HG02588 (cell line): Measurements from ENCODE around the gene CARMIL1.

Source experiments
- ATAC-seq: cut with Tn5 transposase; IDR thresholded peaks from one replicate; pipeline ENCODE4 v1.9.1; 2021; ENCODE audit warnings: mild to moderate bottlenecking, moderate library complexity; ENCODE audit not compliant: unreplicated experiment

CARMIL1 gene

DNA sequence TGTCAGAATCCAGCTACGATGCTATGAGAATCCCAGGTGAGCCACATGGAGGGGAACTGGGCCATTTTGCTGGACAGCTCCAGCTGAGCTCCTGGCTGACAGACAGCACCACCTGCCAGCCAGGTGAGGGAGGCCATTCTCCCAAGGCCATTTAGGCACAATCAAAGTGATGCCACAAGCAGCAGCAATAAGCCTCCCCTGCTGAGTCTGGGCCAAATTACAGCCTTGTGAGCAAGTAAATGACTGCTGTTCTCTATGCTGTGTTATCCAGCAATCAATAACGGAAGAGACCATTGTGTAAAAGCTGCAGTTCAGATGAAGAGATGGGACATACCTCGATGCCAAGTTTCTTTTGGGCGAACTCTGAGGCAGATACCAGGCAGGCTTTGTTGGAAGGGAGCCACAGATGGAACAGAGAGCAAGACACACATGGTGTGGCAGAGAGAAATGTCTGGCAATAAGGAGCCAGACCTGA, 358.8 kb downstream of the CARMIL1 start:
- no peak for ATAC-seq

DNA sequence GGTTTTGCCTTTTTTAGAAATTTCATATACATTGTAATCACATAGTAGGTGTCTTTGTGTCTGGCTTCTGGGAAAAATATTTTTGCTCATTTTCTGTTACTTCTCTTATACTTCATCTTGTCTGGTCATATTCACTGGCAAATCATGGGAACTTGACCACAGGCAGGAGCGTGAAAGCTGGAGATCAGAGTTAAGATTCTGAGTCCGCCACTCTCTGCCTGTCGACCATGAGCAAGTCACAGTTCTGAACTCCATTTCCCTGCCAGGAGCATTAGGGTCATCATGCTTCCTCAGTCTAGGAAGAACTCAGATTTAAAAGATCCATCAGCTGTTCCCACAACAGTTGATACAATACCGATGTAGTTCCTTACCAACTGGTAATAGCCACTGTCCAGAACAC, 360.5 kb downstream of the CARMIL1 start:
- ATAC-seq = no peak

DNA sequence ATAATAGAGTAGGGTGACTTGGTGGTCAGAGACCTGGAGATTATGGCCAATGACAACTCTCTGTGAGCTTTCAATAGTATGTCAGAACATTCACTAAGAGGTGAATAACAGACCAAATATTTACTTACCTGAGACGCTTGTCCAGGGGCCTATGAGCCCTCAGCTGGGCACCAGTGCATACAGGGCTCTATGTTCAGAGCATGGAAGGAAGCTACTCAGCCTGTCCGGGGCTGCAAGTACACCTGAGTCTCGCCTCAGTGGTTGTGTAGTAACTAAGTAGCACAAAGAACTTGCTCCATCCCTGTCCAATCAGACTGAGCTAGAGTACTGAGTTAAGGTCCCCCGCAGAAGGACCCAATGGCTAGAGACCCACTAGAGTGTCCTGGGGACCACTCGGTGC, 361.3 kb downstream of the CARMIL1 start:
- no peak for ATAC-seq

DNA sequence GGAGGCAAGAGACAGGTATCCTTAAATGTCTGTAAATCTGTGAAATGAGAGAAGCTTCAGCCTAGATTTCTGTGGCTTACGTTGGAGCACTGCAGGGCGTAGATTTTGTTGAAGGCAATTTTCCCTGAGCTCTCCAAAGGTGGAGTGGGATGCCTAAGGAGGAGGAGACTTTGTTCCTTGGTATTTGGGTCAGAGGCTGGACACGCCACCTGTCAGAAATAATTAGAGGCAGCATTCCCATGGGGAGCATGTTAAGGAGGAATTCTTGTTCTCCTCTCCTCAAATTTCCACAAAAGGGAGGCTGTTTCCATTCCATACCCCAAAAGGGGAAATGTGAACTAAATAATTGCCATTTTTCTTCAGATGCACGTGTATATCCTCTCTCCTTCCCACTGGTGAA, 361.7 kb downstream of the CARMIL1 start:
- no peak for ATAC-seq

- ATAC-seq = no peak
These were observed 362.2 kb downstream of the CARMIL1 start for GRCh38 chr6:25641377-25641776.

DNA sequence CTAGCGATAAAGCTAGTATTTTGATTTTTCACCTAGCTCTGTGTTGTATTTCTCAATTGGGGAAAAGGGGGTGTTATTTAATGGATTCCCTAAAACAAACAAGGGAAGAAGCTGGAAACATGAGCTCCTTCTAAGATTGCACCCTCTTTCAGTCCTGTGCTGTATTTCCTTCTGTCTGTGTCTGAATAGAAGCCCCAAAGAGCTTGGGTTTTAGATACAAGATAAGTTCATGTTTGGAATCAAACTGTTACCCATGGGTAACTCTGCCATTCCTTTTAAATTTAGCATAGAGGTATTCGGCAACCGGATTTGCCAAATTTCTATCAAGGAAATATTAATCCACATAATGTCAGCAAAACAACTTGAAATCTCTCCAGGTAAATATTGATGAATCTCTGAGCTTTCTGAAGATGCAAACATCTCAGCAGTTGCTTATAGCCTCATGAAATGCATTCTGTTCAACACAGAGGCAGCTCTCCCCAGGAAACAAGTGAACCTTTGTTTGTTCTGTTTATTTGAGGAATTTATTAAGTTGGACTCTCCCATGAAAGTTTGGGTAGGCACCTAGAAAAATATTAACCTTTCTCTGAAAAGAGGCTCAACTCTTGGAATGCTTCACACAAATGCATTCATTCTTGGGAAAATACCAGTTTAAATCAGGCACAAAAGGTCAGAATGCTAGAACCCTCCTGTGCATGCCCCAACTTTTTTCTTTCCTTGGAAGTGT, 362.9 kb downstream of the CARMIL1 start:
- no peak for ATAC-seq

- no peak for ATAC-seq
These were observed 363.6 kb downstream of the CARMIL1 start for GRCh38 chr6:25642667-25643328.

GRCh38 chr6:25645916-25646315, 366.7 kb downstream of the CARMIL1 start:
- no peak for ATAC-seq

- no peak for ATAC-seq
These were observed 370.4 kb downstream of the CARMIL1 start for GRCh38 chr6:25649611-25650010.

- no peak for ATAC-seq
These were observed 372.9 kb downstream of the CARMIL1 start, which contains the start of gene SCGN for GRCh38 chr6:25652007-25652515. Gene SCGN (plus strand): TSS chr6:25652215. CDS start chr6:25652404, 189 bp downstream.

- no peak for ATAC-seq
These were observed 376.5 kb downstream of the CARMIL1 start for GRCh38 chr6:25655723-25656122.

DNA sequence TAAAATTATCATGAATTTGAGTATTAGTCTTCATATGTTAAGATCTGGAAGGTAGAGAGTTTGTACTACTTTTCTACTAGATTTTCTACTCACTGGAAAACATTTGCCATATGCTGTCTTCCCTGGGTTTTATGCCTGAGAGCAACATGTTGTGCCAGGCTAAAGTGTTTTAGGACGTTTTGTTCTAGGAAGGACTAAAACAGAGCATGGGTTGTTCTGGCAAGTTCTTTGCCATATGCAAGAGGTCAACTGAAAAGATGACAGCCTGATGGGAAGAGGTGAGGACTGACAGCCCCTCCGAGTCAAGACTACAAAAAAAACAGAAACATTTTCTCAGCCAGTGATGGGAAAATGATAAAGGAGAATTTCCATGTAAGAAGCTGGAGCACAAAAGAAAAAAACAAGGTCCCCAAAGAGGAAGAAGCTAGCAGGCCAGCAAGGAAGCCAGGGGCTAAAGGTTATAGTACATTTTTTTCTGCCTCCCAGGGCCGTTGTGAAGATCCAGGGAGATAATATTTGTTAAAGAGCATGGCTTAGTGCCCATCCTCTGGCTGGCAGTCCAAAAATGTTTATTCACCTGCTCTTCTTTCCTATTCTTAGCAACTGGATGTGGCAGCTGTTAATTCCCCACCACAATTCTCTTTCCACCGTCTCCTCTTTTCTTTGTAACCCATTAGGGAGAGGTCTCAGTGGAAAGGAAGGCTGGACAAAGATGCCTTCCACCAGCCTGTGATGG, 380.6 kb downstream of the CARMIL1 start:
- ATAC-seq = no peak

- no peak for ATAC-seq
These were observed 381.3 kb downstream of the CARMIL1 start for GRCh38 chr6:25660512-25660911.

DNA sequence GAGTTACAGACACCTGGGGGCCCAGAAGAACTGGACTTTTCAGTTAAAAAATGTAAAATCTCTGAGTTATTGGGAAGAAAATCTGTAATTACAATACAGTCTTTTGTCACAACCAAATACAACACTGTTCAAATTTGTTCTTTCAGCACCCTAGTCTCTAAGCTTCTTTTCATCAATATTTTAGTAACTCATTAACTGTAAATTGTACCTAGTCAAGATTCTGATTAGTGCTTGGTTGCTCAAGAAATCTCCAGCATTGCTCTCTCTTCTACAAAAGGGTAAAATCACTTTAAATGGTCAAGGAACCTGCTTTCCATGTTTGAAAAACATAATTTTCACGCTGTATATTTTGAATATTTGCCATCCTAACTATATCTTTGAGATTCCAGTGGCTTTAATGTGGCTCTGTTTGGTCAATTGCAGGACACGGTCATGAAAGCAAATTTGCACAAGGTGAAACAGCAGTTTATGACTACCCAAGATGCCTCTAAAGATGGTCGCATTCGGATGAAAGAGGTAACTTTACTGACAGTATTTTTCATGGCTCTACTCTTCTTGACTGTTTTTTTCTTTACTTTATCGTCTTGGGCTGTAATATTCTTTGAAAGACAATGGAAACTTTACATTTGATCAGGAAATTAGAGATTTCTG, 382.1 kb downstream of the CARMIL1 start:
- no peak for ATAC-seq

DNA sequence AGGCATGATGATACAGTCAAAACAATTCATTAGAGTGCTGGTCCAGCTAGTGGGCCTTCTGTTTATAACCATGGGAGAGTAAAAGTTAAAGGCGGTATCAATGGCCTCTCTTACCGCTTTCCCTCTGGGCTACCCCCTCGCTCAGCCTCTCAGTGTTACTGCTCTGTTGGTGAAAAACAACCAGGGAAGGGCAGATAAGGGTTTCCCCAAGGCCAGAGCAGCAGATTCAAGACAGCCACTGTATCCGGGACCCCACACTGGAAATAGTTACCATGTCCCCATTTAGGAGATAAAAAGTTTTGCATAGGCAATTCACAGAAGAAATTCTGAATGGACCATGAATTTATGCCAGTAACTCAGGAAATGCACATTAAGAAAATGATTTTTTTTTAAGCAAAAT, 386.3 kb downstream of the CARMIL1 start:
- ATAC-seq = no peak

- ATAC-seq = no peak
These were observed 390.2 kb downstream of the CARMIL1 start for GRCh38 chr6:25669413-25669812.
